IMR-90 (cell line): Measurements from ENCODE around the gene OSER1. TPM values are rescaled to one million over a fixed set of nuclear protein-coding genes. Genes with fewer than 3 reads are reported as not detected.

Experiments
- ATAC-seq: fragments of 200-7000 bp; cut with Tn5 transposase; 2 replicates; pipeline ENCODE4 v1.9.1; 2020; ENCODE audit warnings: low read depth, mild to moderate bottlenecking, moderate library complexity
- BruUV-seq: library from RNA; stranded (reverse); fragments of 400-500 nt; replicated peaks from 2 replicates; lab custom pipeline; 2021; lab: Mats Ljungman, UMichigan
- CTCF ChIA-PET: fragments of 300-600 bp; formaldehyde crosslinking; extraction: SDS; loops from one replicate; lab custom pipeline; 2021; ENCODE audit warnings: antibody characterized with exemption; lab: Yijun Ruan, JAX
- POLR2A ChIA-PET: fragments of 300-600 bp; sonication (Branson Sonifier 250); formaldehyde crosslinking; loops from one replicate; lab custom pipeline; 2022; ENCODE audit warnings: antibody characterized with exemption; ENCODE audit not compliant: unreplicated experiment; lab: Charles Lee
- DNase-seq: peaks from one replicate; pipeline ENCODE4 v3.0.0; 2013
- H2AFZ ChIP-seq: replicated peaks from 2 replicates; pipeline ENCODE3; 2013; ENCODE audit warnings: low read length, mild to moderate bottlenecking; ENCODE audit not compliant: poor library complexity
- H2AK5ac ChIP-seq: 2 replicates; pipeline ENCODE4 v1.6.1; 2013; ENCODE audit warnings: low read depth, low read length, inconsistent platforms
- H2AK9ac ChIP-seq: replicated peaks from 2 replicates; pipeline ENCODE3; 2013; ENCODE audit warnings: mild to moderate bottlenecking, low read depth, low read length, moderate library complexity; ENCODE audit not compliant: poor library complexity
- H2BK120ac ChIP-seq: 2 replicates; pipeline ENCODE4 v1.6.1; 2013; ENCODE audit warnings: low read depth, low read length, inconsistent platforms
- H2BK15ac ChIP-seq: 3 replicates; pipeline ENCODE4 v1.6.1; 2013; ENCODE audit warnings: low read depth, low read length, inconsistent platforms
- H2BK20ac ChIP-seq: 2 replicates; pipeline ENCODE4 v1.6.1; 2013; ENCODE audit warnings: low read depth, mild to moderate bottlenecking, inconsistent platforms, low read length, moderate library complexity
- H2BK5ac ChIP-seq: 2 replicates; pipeline ENCODE4 v1.6.1; 2013; ENCODE audit warnings: mild to moderate bottlenecking, low read depth, low read length, inconsistent platforms; ENCODE audit not compliant: poor library complexity, severe bottlenecking
- H3K14ac ChIP-seq: replicated peaks from 2 replicates; pipeline ENCODE4 v1.6.1; 2013; ENCODE audit warnings: low read depth, low read length, inconsistent platforms
- H3K18ac ChIP-seq: 2 replicates; pipeline ENCODE4 v1.6.1; 2013; ENCODE audit warnings: low read depth, low read length, control low read depth
- H3K23ac ChIP-seq: 2 replicates; pipeline ENCODE4 v1.6.1; 2013; ENCODE audit warnings: low read depth, low read length, inconsistent platforms
- H3K27ac ChIP-seq: 2 replicates; pipeline ENCODE4 v1.5.1; 2013; ENCODE audit warnings: mild to moderate bottlenecking, control low read depth, low read length; ENCODE audit not compliant: insufficient read depth
- H3K27me3 ChIP-seq: 2 replicates; pipeline ENCODE4 v1.6.1; 2013; ENCODE audit warnings: low read length; ENCODE audit not compliant: control insufficient read depth, insufficient read depth
- H3K36me3 ChIP-seq: 2 replicates; pipeline ENCODE4 v1.6.1; 2013; ENCODE audit warnings: low read length, mixed read lengths; ENCODE audit not compliant: control insufficient read depth, insufficient read depth
- H3K4ac ChIP-seq: 2 replicates; pipeline ENCODE4 v1.6.1; 2013; ENCODE audit warnings: low read depth, low read length, inconsistent platforms
- H3K4me1 ChIP-seq: 2 replicates; pipeline ENCODE4 v1.6.1; 2013; ENCODE audit warnings: low read length, mixed read lengths; ENCODE audit not compliant: control insufficient read depth, insufficient read depth
- H3K4me2 ChIP-seq: 2 replicates; pipeline ENCODE4 v1.6.1; 2013; ENCODE audit warnings: low read depth, mild to moderate bottlenecking, control low read depth, low read length, moderate library complexity
- H3K4me3 ChIP-seq: 2 replicates; pipeline ENCODE4 v1.5.1; 2013; ENCODE audit warnings: low read depth, mild to moderate bottlenecking, control low read depth, low read length, moderate library complexity; ENCODE audit not compliant: insufficient read depth
- H3K56ac ChIP-seq: 2 replicates; pipeline ENCODE4 v1.6.1; 2013; ENCODE audit warnings: low read length, inconsistent platforms; ENCODE audit not compliant: insufficient read depth; ENCODE audit errors: extremely low read depth
- H3K79me1 ChIP-seq, 2 experiments: 2 replicates each; pipeline ENCODE4 v1.6.1; 2013; ENCODE audit warnings: low read length in 2 of 2, inconsistent platforms in 1 of 2, low read depth in 1 of 2
- H3K9ac ChIP-seq: 2 replicates; pipeline ENCODE4 v1.6.1; 2013; ENCODE audit warnings: low read depth, low read length, control low read depth
- H3K9me1 ChIP-seq: 2 replicates; pipeline ENCODE4 v1.6.1; 2013; ENCODE audit warnings: low read length, inconsistent platforms; ENCODE audit not compliant: insufficient read depth
- H3K9me3 ChIP-seq: 2 replicates; pipeline ENCODE4 v1.6.1; 2013; ENCODE audit warnings: low read length; ENCODE audit not compliant: control insufficient read depth, insufficient read depth
- H4K20me1 ChIP-seq: 2 replicates; pipeline ENCODE4 v1.6.1; 2013; ENCODE audit warnings: low read length, inconsistent platforms; ENCODE audit not compliant: insufficient read depth
- H4K5ac ChIP-seq: 2 replicates; pipeline ENCODE4 v1.6.1; 2013; ENCODE audit warnings: mild to moderate bottlenecking, low read depth, low read length, control low read depth
- H4K8ac ChIP-seq, 2 experiments: 2 replicates each; pipeline ENCODE4 v1.6.1; 2013; ENCODE audit warnings: low read depth in 2 of 2, low read length in 2 of 2, control low read depth in 1 of 2, inconsistent platforms in 1 of 2
- H4K91ac ChIP-seq: 2 replicates; pipeline ENCODE4 v1.6.1; 2013; ENCODE audit warnings: low read depth, low read length, inconsistent platforms; ENCODE audit not compliant: insufficient read depth
- BHLHE40 ChIP-seq: fragments of 150-350 bp; IDR thresholded peaks from 2 replicates; pipeline ENCODE4 v1.6.1; 2016; ENCODE audit warnings: mild to moderate bottlenecking, low read depth, low read length
- CEBPB ChIP-seq: IDR thresholded peaks from 2 replicates; pipeline ENCODE4 v1.6.1; 2012; ENCODE audit warnings: low read depth, low read length, improper control_type of control experiment
- CHD1 ChIP-seq: IDR thresholded peaks from 2 replicates; pipeline ENCODE4 v1.6.1; 2012; ENCODE audit warnings: low read depth, low read length, improper control_type of control experiment
- CTCF ChIP-seq: conservative IDR thresholded peaks from 2 replicates; pipeline ENCODE4 v1.5.1; 2012; ENCODE audit warnings: mild to moderate bottlenecking, low read depth, low read length, improper control_type of control experiment
- ELK1 ChIP-seq: fragments of 150-350 bp; IDR thresholded peaks from 2 replicates; pipeline ENCODE4 v1.6.1; 2016; ENCODE audit warnings: low read depth, mild to moderate bottlenecking, low read length, moderate library complexity, borderline replicate concordance
- FOS ChIP-seq: fragments of 150-350 bp; IDR thresholded peaks from 2 replicates; pipeline ENCODE4 v1.6.1; 2016; ENCODE audit warnings: low read depth, low read length
- MAFK ChIP-seq: IDR thresholded peaks from 2 replicates; pipeline ENCODE4 v1.6.1; 2012; ENCODE audit warnings: low read depth, low read length, improper control_type of control experiment
- MAZ ChIP-seq: IDR thresholded peaks from 2 replicates; pipeline ENCODE4 v1.6.1; 2012; ENCODE audit warnings: low read depth, mild to moderate bottlenecking, low read length, improper control_type of control experiment, moderate library complexity, borderline replicate concordance
- MXI1 ChIP-seq: IDR thresholded peaks from 2 replicates; pipeline ENCODE4 v1.6.1; 2012; ENCODE audit warnings: low read depth, mild to moderate bottlenecking, low read length, moderate library complexity, borderline replicate concordance
- NFE2L2 ChIP-seq: fragments of 150-350 bp; IDR thresholded peaks from 2 replicates; pipeline ENCODE4 v1.6.1; 2016; ENCODE audit warnings: low read depth, mild to moderate bottlenecking, low read length
- POLR2A ChIP-seq: IDR thresholded peaks from 2 replicates; pipeline ENCODE4 v1.6.1; 2012; ENCODE audit warnings: mild to moderate bottlenecking, low read depth, low read length
- RAD21 ChIP-seq: IDR thresholded peaks from 2 replicates; pipeline ENCODE4 v1.6.1; 2012; ENCODE audit warnings: low read length, improper control_type of control experiment
- RCOR1 ChIP-seq: IDR thresholded peaks from 2 replicates; pipeline ENCODE4 v1.6.1; 2012; ENCODE audit warnings: mild to moderate bottlenecking, low read length, improper control_type of control experiment; ENCODE audit not compliant: insufficient replicate concordance
- RFX5 ChIP-seq: IDR thresholded peaks from 2 replicates; pipeline ENCODE4 v1.8.0; 2012; ENCODE audit warnings: low read depth, mild to moderate bottlenecking, low read length, moderate library complexity
- SMC3 ChIP-seq: fragments of 150-350 bp; IDR thresholded peaks from 2 replicates; pipeline ENCODE4 v1.6.1; 2016; ENCODE audit warnings: low read depth, mild to moderate bottlenecking, antibody characterized with exemption, low read length, moderate library complexity
- USF2 ChIP-seq: fragments of 150-350 bp; IDR thresholded peaks from 2 replicates; pipeline ENCODE4 v1.6.1; 2017; ENCODE audit warnings: mild to moderate bottlenecking, antibody characterized with exemption, low read length, low read depth
- WGBS, 2 experiments: methylation state at CpG; one replicate each; pipeline versions ENCODE4 v1.1.5 to v1.1.7; 2013; ENCODE audit warnings: missing lambda C conversion rate in 2 of 2; ENCODE audit not compliant: insufficient read length in 1 of 2; ENCODE audit errors: extremely low coverage in 2 of 2; 5-methylcytosine and 5-hydroxymethylcytosine counted together
- dilution Hi-C: fragments of 300-500 bp; cut with HindIII; formaldehyde crosslinking; loops from one replicate; pipeline ENCODE4 v1.14.3; 2018; ENCODE audit warnings: low sequenced_read_pairs; ENCODE audit not compliant: unreplicated experiment
- in situ Hi-C: fragments of 300-500 bp; cut with MboI; formaldehyde crosslinking; loops from 3 replicates; pipeline ENCODE4 v1.14.3; 2019; ENCODE audit warnings: low sequenced_read_pairs, inconsistent platforms, mixed read lengths
- intact Hi-C: fragments of 100-400 bp; cut with micrococcal nuclease; formaldehyde crosslinking; loops from 2 replicates; pipeline ENCODE4 v1.10.0; 2022
- polyA plus RNA-seq, 3 experiments: library from polyadenylated mRNA; depleted of rRNA; stranded (reverse); fragments of >200 nt; gene quantifications; 2 replicates each; pipeline ENCODE4 v1.2.3, GENCODE V29; 2012; ENCODE audit warnings: low replicate concordance in 1 of 3
- total RNA-seq: library from RNA; depleted of rRNA; stranded (reverse); fragments of >200 nt; gene quantifications from 2 replicates; pipeline ENCODE4 v1.2.3, GENCODE V29; 2012

Gene OSER1
- total and polyA plus RNA-seq, 2 of the 4 experiments (the other 2 are of a cell fraction) = 32.6 to 70.6 TPM

GRCh38 chr20:44188752-44189151, 21.8 kb downstream of the OSER1 start:
- Histone ChIP-seq H3K79me1 (peaks cover 0 to 16% of the 10 kb centered on the region in 2 experiments; a peak in 1 of 4 replicates), H3K56ac (no peak overlapping the region), H3K9me3 (no peaks in the 10 kb centered on the region), H4K91ac (peak overlapping the region; percentile 96), H3K4me2 (no peak overlapping the region), H2BK15ac (peak overlapping the region; percentile 100; the same call in 2 of the 3 replicates), H2BK20ac (peak overlapping the region; percentile 98), H2BK5ac (peak overlapping the region; percentile 90), H3K18ac (no peak overlapping the region), H2AK5ac (peak overlapping the region; percentile 68; the same call in 1 of the 2 replicates), H2BK120ac (peak overlapping the region; percentile 98), H2AK9ac (no peak overlapping the region), H3K27ac (no peak overlapping the region), H3K9ac (no peak overlapping the region), H3K9me1 (peaks cover 12% of the 10 kb centered on the region), H2AFZ (peak overlapping the region; percentile 3), H3K4ac (peak overlapping the region; percentile 98), H4K8ac (peak overlapping the region; percentile 87 to 96; a peak in 3 of 4 replicates), H4K5ac (peak overlapping the region; percentile 4; the same call in 1 of the 2 replicates), H3K4me1 (peaks cover 13% of the 10 kb centered on the region), H3K23ac (no peak overlapping the region; the same call in 1 of the 2 replicates), H3K36me3 (no peaks in the 10 kb centered on the region), H4K20me1 (no peaks in the 10 kb centered on the region), H3K27me3 (no peaks in the 10 kb centered on the region), H3K14ac (peak overlapping the region; percentile 98; the same call in 1 of the 2 replicates), H3K4me3 (no peak overlapping the region)
- DNase-seq = no peak
- no peak for TF ChIP-seq ELK1
- no peak for TF ChIP-seq MXI1
- TF ChIP-seq RAD21 = no peak
- no peak for TF ChIP-seq MAZ
- TF ChIP-seq CHD1 = no peak
- no peak for TF ChIP-seq NFE2L2
- TF ChIP-seq RCOR1 = no peak
- no peak for TF ChIP-seq BHLHE40
- no peak for TF ChIP-seq POLR2A
- TF ChIP-seq SMC3 = no peak
- TF ChIP-seq MAFK = no peak
- TF ChIP-seq CTCF = no peak
- TF ChIP-seq FOS = no peak
- TF ChIP-seq CEBPB = no peak
- no peak for TF ChIP-seq RFX5
- no peak for TF ChIP-seq USF2
- ChIA-PET POLR2A (interaction anchor here (0.6 kb wide), 1 partner anchor 69 kb away, joined by 3 read pairs; no protein-coding TSS in a partner anchor), CTCF (interaction anchor here (5.6 kb wide), 1 partner anchor 73 kb away, joined by 67 read pairs; no protein-coding TSS in a partner anchor)
- no peak for ATAC-seq
- in situ Hi-C loops (loop anchor here (5.0 kb wide), 1 partner anchor 71 kb away; no protein-coding TSS in a partner anchor), intact Hi-C loops (no loop called here), dilution Hi-C loops (no loop called here)
- WGBS, 2 experiments = no CpG with 5 or more reads among the region's 6 CpGs
- BruUV-seq = no TSS peak
